Endodermal cell (in vitro differentiated cells): ENCODE results near the gene FAM83D. TPM values are rescaled to one million over a fixed set of nuclear protein-coding genes. Genes with fewer than 3 reads are reported as not detected.

ENCODE experiments used
- DNase-seq: peaks from one replicate; pipeline ENCODE4 v3.0.0-alpha.2; 2017
- H3K27ac ChIP-seq: 2 replicates; pipeline ENCODE4 v1.5.1; 2013; ENCODE audit warnings: mild to moderate bottlenecking, low read depth, low read length, moderate library complexity
- H3K27me3 ChIP-seq: 2 replicates; pipeline ENCODE4 v1.6.1; 2013; ENCODE audit warnings: mild to moderate bottlenecking, low read length, moderate library complexity; ENCODE audit not compliant: insufficient read depth, control insufficient read depth, poor library complexity, severe bottlenecking
- H3K36me3 ChIP-seq: 2 replicates; pipeline ENCODE4 v1.7.0; 2013; ENCODE audit warnings: mild to moderate bottlenecking, low read length, moderate library complexity; ENCODE audit not compliant: control insufficient read depth, insufficient read depth
- H3K4me1 ChIP-seq: one replicate; pipeline ENCODE4 v1.7.0; 2013; ENCODE audit warnings: low read length; ENCODE audit not compliant: control insufficient read depth, insufficient read depth
- H3K4me3 ChIP-seq: 2 replicates; pipeline ENCODE4 v1.5.1; 2013; ENCODE audit warnings: mild to moderate bottlenecking, low read length, moderate library complexity
- H3K9ac ChIP-seq: 2 replicates; pipeline ENCODE4 v1.6.1; 2013; ENCODE audit warnings: mild to moderate bottlenecking, low read length, moderate library complexity; ENCODE audit not compliant: poor library complexity, severe bottlenecking; ENCODE audit errors: extremely low read depth
- H3K9me3 ChIP-seq: 2 replicates; pipeline ENCODE4 v1.6.1; 2013; ENCODE audit warnings: mild to moderate bottlenecking, low read length, moderate library complexity; ENCODE audit not compliant: control insufficient read depth
- H3K27ac Mint-ChIP-seq: 2 replicates; pipeline ENCODE4 v1.8.0; 2020; ENCODE audit warnings: mixed read lengths
- H3K27me3 Mint-ChIP-seq: 2 replicates; pipeline ENCODE4 v1.8.0; 2021; ENCODE audit warnings: mild to moderate bottlenecking, mixed read lengths; ENCODE audit not compliant: insufficient read depth
- H3K36me3 Mint-ChIP-seq: 2 replicates; pipeline ENCODE4 v1.8.0; 2020; ENCODE audit warnings: low read depth, mixed read lengths
- H3K4me1 Mint-ChIP-seq: 2 replicates; pipeline ENCODE4 v1.8.0; 2020; ENCODE audit warnings: mixed read lengths
- H3K4me3 Mint-ChIP-seq: 2 replicates; pipeline ENCODE4 v1.8.0; 2020; ENCODE audit warnings: mild to moderate bottlenecking, moderate library complexity, mixed read lengths
- H3K9me3 Mint-ChIP-seq: 2 replicates; pipeline ENCODE4 v1.8.0; 2020; ENCODE audit warnings: mild to moderate bottlenecking, mixed read lengths
- WGBS, 2 experiments: methylation state at CpG; one replicate each; pipeline versions ENCODE4 v1.1.5 to v1.1.7; 2013; ENCODE audit warnings: missing lambda C conversion rate in 2 of 2, mixed read lengths in 1 of 2; ENCODE audit not compliant: insufficient coverage in 1 of 2, insufficient read length in 1 of 2; 5-methylcytosine and 5-hydroxymethylcytosine counted together
- total RNA-seq, 2 donors: library from RNA; stranded (reverse); fragmentation: NEBNext Ultra II Directional in 1 of 2; extraction: Animal tissue kit (Norgen Biotek cat#: 25700) in 1 of 2; gene quantifications; 2 replicates in 1 of 2; 3 replicates in 1 of 2; pipeline ENCODE4 v1.2.1, GENCODE V29; 2021
- TF ChIP-seq, protein P1 (sequence below): fragments of 200-600 bp; sonication (generic); conservative IDR thresholded peaks from 2 replicates; pipeline ENCODE4 v1.5.0; 2021; ENCODE audit warnings: antibody characterized with exemption, mild to moderate bottlenecking

The FAM83D gene
- total RNA-seq, 2 donors from 2014 or later: 34.8 to 39.9 TPM

DNA sequence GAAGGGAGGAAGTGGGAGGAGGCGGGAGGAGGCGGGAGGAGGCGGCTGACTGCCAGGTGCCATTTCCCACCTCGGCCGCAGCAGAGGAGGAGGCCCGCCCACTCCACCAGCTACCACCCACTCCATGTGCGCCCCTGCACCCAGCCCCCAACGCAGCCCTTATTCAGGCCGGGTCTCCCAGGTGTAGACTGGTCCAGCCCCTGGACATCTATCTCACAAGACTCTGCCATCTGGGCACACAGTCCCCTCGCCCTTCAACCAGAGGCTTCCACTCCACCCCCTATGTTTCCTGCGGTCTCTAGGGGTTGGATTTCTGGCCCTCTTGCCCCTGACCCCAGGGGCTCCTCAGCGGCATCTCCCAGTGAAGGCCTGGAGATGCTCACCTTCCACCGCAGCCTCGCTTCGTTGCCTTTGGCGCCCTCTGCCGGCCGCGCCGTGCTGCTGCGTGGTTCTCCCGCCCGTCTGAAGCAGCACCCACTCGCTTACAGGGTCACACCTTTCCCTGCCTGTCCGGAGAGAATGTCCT lies 32.6 kb upstream of the FAM83D start:
- no peaks in the 10 kb centered on the region for H3K27me3 ChIP-seq
- peaks cover 14% of the 10 kb centered on the region for H3K36me3 Mint-ChIP-seq
- H3K9me3 ChIP-seq: no peaks in the 10 kb centered on the region
- TF ChIP-seq, protein P1, sequence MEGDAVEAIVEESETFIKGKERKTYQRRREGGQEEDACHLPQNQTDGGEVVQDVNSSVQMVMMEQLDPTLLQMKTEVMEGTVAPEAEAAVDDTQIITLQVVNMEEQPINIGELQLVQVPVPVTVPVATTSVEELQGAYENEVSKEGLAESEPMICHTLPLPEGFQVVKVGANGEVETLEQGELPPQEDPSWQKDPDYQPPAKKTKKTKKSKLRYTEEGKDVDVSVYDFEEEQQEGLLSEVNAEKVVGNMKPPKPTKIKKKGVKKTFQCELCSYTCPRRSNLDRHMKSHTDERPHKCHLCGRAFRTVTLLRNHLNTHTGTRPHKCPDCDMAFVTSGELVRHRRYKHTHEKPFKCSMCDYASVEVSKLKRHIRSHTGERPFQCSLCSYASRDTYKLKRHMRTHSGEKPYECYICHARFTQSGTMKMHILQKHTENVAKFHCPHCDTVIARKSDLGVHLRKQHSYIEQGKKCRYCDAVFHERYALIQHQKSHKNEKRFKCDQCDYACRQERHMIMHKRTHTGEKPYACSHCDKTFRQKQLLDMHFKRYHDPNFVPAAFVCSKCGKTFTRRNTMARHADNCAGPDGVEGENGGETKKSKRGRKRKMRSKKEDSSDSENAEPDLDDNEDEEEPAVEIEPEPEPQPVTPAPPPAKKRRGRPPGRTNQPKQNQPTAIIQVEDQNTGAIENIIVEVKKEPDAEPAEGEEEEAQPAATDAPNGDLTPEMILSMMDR: peak; percentile 97
- H3K4me3 ChIP-seq: no peak overlapping the region
- H3K27ac ChIP-seq: no peak overlapping the region
- peak; percentile 94 for DNase-seq
- peaks cover 10% of the 10 kb centered on the region for H3K4me1 Mint-ChIP-seq
- H3K27me3 Mint-ChIP-seq: no peaks in the 10 kb centered on the region
- H3K9me3 Mint-ChIP-seq: no peaks in the 10 kb centered on the region
- 26 to 67% methylated on average over 5 to 23 of the region's 25 CpGs for WGBS, 2 experiments
- H3K36me3 ChIP-seq: peaks cover 15% of the 10 kb centered on the region
- no peak overlapping the region for H3K27ac Mint-ChIP-seq
- no peak overlapping the region for H3K9ac ChIP-seq
- H3K4me1 ChIP-seq: peaks cover 6% of the 10 kb centered on the region
- no peak overlapping the region for H3K4me3 Mint-ChIP-seq

DNA sequence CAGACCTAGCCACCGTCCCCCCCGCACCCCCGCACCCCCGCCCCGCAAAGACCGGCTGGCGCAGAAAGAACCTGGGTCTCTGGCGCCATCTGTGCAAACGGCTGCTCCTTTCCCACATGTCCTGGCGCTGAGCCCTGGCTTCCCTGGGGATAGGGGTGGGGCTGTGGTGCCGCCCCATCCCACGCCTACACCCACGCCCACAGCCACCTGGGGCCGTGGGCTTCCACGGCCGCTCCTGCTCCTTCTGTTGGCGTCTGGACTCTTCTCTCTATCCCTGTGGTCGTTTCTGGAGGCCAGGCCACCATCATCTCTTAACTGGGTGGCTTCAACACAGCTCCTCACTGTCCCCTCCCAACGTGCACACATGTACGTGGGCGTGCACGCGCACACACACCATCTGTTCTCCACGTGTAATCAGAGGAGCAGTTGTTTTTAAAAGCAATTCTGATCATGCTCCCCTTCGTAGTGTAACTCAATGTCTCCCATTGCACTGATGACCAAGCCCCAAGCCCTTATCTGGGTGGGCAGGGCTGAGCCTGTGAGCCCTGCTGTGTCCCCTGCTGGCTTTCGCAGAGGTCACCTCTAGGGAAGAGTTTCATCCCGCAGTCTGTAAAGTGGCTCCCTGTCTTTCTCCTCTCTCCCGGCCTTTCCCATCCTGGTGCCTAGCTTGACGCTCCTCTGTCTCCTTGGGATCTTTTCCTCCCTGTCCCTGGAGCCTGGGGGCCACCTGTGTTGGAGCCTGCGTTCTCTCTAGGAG lies 31.9 kb upstream of the FAM83D start:
- Histone ChIP-seq H3K9ac (no peak overlapping the region), H3K27ac (no peak overlapping the region), H3K4me1 (peaks cover 6% of the 10 kb centered on the region), H3K36me3 (peaks cover 21% of the 10 kb centered on the region), H3K4me3 (no peak overlapping the region), H3K9me3 (no peaks in the 10 kb centered on the region), H3K27me3 (no peaks in the 10 kb centered on the region)
- Mint-ChIP-seq H3K4me3 (no peak overlapping the region), H3K4me1 (peaks cover 10% of the 10 kb centered on the region), H3K36me3 (peaks cover 14% of the 10 kb centered on the region), H3K27me3 (no peaks in the 10 kb centered on the region), H3K27ac (no peak overlapping the region), H3K9me3 (no peaks in the 10 kb centered on the region)
- no peak for DNase-seq
- TF ChIP-seq, protein P1: peak; percentile 34
- 48 to 56% methylated on average over 18 to 30 of the region's 30 CpGs for WGBS, 2 experiments

DNA sequence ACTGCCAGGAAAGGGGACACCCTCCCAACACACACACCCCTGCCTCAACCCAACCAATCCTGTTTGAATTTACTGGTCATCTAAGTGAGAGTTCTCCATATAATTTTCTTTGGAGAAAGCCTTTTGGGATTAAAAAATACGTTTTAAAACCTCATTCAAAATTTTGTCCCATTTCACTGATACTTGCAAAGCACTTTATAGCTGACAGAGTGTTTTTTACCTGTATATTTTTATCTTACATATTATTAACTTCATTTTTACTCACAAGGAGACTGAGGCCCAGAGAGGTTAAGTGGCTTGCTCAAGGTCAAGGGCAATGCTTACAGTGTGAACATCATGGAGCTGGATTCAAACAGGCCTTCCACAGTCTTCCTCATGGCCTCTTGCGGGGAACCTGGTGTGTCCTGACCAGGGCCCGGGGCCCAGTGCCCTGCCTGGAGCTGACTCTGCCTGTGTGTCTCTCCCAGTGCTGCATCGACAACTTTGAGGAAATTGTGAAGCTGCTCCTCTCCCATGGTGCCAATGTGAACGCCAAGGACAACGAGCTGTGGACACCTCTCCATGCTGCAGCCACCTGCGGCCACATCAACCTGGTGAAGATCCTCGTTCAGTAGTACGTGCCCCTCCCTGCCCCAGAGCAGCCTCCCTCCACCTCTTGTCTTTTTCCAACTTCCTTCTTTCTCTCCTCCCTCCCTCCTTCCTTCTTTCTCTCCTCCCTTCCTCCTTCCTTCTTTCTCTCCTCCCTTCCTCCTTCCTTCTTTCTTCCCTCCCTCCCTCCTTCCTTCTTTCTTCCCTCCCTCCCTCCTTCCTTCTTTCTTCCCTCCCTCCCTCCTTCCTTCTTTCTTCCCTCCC lies 30.9 kb upstream of the FAM83D start:
- peaks cover 10% of the 10 kb centered on the region for H3K4me1 Mint-ChIP-seq
- DNase-seq: no peak
- no peaks in the 10 kb centered on the region for H3K27me3 Mint-ChIP-seq
- Histone ChIP-seq H3K4me3 (no peak overlapping the region), H3K27me3 (no peaks in the 10 kb centered on the region), H3K4me1 (peaks cover 6% of the 10 kb centered on the region), H3K9me3 (no peaks in the 10 kb centered on the region), H3K27ac (no peak overlapping the region), H3K9ac (no peak overlapping the region), H3K36me3 (peaks cover 23% of the 10 kb centered on the region)
- H3K9me3 Mint-ChIP-seq: no peaks in the 10 kb centered on the region
- H3K36me3 Mint-ChIP-seq: peaks cover 14% of the 10 kb centered on the region
- no peak overlapping the region for H3K4me3 Mint-ChIP-seq
- 91 to 92% methylated on average over 6 to 9 of the region's 9 CpGs for whole genome bisulfite sequencing, 2 experiments
- no peak overlapping the region for H3K27ac Mint-ChIP-seq
- TF ChIP-seq, protein P1: no peak
